K562 (cell line): Measurements from ENCODE around the gene DHRS4L2. TPM values are rescaled to one million over a fixed set of nuclear protein-coding genes. Genes with fewer than 3 reads are reported as not detected.

ENCODE experiments used
- E2F1 ChIP-seq: sonication (generic); formaldehyde crosslinking; IDR thresholded peaks from 2 replicates; pipeline ENCODE4 v1.8.1; 2023; ENCODE audit warnings: mild to moderate bottlenecking, missing genetic modification reagents, moderate library complexity
- FOXK1 ChIP-seq: sonication (generic); formaldehyde crosslinking; IDR thresholded peaks from 2 replicates; pipeline ENCODE4 v1.8.0; 2022; ENCODE audit warnings: missing genetic modification reagents, mild to moderate bottlenecking, borderline replicate concordance
- HSF4 ChIP-seq: fragments of 250-450 bp; sonication (Bioruptor Pico); IDR thresholded peaks from 2 replicates; pipeline ENCODE4 v2.1.2; 2022; ENCODE audit warnings: mild to moderate bottlenecking, moderate library complexity, borderline replicate concordance
- KHSRP ChIP-seq: fragments of 450-650 bp; IDR thresholded peaks from 2 replicates; pipeline ENCODE4 v1.6.1; 2017
- MBD1 ChIP-seq: fragments of 250-450 bp; sonication (Bioruptor Pico); IDR thresholded peaks from 2 replicates; pipeline ENCODE4 v1.8.0; 2022; ENCODE audit warnings: inconsistent platforms
- MIER1 ChIP-seq: fragments of 450-650 bp; IDR thresholded peaks from 2 replicates; pipeline ENCODE4 v1.6.1; 2016; ENCODE audit warnings: antibody characterized with exemption, mild to moderate bottlenecking, low read depth
- RCOR1 ChIP-seq, 2 experiments: IDR thresholded peaks; 2 replicates each; pipeline ENCODE4 v1.6.1; 2012; ENCODE audit warnings: low read depth in 2 of 2, low read length in 2 of 2, borderline replicate concordance in 1 of 2, improper control_type of control experiment in 1 of 2
- polyA plus RNA-seq, 8 experiments: library from polyadenylated mRNA; depleted of rRNA in 4 of 8; stranded (reverse) in 5 of 8; unstranded in 3 of 8; fragments of >200 nt; fragmentation: Nextera tagmentation in 2 of 8; fragmentation: Illumina TruSeq in 1 of 8; extraction: Ambion mirVana in 2 of 8; extraction: Trizol in 1 of 8; gene quantifications; 2 replicates each; pipeline versions ENCODE4 v1.2.1 to v1.2.3, GENCODE V29; 2011 to 2014; ENCODE audit warnings: inconsistent platforms in 1 of 8, missing spikeins in 1 of 8
- total RNA-seq, 7 experiments: library from RNA; depleted of rRNA in 6 of 7; stranded (reverse); fragments of >200 nt in 6 of 7; fragmentation: Illumina TruSeq in 2 of 7; extraction: Trizol in 2 of 7; gene quantifications; 2 replicates each; pipeline versions ENCODE4 v1.2.1 to v1.2.3, GENCODE V29; 2011 to 2021; ENCODE audit warnings: low replicate concordance in 1 of 7
- TF ChIP-seq, protein P1 (sequence below): sonication (generic); formaldehyde crosslinking; IDR thresholded peaks from 2 replicates; pipeline ENCODE4 v1.8.0; 2023; ENCODE audit warnings: missing genetic modification reagents, mild to moderate bottlenecking, borderline replicate concordance
- TF ChIP-seq, protein P2 (sequence below): fragments of 250-450 bp; sonication (Bioruptor Pico); IDR thresholded peaks from 2 replicates; pipeline ENCODE4 v1.4.0; 2020; ENCODE audit warnings: mild to moderate bottlenecking, moderate library complexity, borderline replicate concordance
- TF ChIP-seq, protein P3 (sequence below): sonication (generic); formaldehyde crosslinking; IDR thresholded peaks from 2 replicates; pipeline ENCODE4 v1.4.0; 2020; ENCODE audit warnings: mild to moderate bottlenecking, missing genetic modification reagents
- TF ChIP-seq, protein P4 (sequence below): fragments of 450-650 bp; formaldehyde crosslinking; IDR thresholded peaks from 2 replicates; pipeline ENCODE4 v1.4.0; 2020; ENCODE audit warnings: mild to moderate bottlenecking

Gene DHRS4L2
- total and polyA plus RNA-seq, 9 of the 15 experiments (the other 6 are each of a cell fraction or from before 2014, with no cell fraction given), result 2.3 to 13.7 (median 8.1) TPM

- TF ChIP-seq, protein P1, sequence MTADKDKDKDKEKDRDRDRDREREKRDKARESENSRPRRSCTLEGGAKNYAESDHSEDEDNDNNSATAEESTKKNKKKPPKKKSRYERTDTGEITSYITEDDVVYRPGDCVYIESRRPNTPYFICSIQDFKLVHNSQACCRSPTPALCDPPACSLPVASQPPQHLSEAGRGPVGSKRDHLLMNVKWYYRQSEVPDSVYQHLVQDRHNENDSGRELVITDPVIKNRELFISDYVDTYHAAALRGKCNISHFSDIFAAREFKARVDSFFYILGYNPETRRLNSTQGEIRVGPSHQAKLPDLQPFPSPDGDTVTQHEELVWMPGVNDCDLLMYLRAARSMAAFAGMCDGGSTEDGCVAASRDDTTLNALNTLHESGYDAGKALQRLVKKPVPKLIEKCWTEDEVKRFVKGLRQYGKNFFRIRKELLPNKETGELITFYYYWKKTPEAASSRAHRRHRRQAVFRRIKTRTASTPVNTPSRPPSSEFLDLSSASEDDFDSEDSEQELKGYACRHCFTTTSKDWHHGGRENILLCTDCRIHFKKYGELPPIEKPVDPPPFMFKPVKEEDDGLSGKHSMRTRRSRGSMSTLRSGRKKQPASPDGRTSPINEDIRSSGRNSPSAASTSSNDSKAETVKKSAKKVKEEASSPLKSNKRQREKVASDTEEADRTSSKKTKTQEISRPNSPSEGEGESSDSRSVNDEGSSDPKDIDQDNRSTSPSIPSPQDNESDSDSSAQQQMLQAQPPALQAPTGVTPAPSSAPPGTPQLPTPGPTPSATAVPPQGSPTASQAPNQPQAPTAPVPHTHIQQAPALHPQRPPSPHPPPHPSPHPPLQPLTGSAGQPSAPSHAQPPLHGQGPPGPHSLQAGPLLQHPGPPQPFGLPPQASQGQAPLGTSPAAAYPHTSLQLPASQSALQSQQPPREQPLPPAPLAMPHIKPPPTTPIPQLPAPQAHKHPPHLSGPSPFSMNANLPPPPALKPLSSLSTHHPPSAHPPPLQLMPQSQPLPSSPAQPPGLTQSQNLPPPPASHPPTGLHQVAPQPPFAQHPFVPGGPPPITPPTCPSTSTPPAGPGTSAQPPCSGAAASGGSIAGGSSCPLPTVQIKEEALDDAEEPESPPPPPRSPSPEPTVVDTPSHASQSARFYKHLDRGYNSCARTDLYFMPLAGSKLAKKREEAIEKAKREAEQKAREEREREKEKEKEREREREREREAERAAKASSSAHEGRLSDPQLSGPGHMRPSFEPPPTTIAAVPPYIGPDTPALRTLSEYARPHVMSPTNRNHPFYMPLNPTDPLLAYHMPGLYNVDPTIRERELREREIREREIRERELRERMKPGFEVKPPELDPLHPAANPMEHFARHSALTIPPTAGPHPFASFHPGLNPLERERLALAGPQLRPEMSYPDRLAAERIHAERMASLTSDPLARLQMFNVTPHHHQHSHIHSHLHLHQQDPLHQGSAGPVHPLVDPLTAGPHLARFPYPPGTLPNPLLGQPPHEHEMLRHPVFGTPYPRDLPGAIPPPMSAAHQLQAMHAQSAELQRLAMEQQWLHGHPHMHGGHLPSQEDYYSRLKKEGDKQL, result no peak
- TF ChIP-seq FOXK1 (CRISPR knock-in tag) (no peak), MIER1 (peak; percentile 51; the same call in 1 of the 2 replicates), HSF4 (CRISPR knock-in tag) (no peak), RCOR1 (IDR thresholded peaks at IDR 0.05; ENCODE audit: borderline replicate concordance in 1 of 2, low read depth in 2 of 2, low read length in 2 of 2) (no peak), E2F1 (CRISPR knock-in tag) (no peak), KHSRP (no peak), MBD1 (CRISPR knock-in tag) (no peak)
- TF ChIP-seq, protein P2, sequence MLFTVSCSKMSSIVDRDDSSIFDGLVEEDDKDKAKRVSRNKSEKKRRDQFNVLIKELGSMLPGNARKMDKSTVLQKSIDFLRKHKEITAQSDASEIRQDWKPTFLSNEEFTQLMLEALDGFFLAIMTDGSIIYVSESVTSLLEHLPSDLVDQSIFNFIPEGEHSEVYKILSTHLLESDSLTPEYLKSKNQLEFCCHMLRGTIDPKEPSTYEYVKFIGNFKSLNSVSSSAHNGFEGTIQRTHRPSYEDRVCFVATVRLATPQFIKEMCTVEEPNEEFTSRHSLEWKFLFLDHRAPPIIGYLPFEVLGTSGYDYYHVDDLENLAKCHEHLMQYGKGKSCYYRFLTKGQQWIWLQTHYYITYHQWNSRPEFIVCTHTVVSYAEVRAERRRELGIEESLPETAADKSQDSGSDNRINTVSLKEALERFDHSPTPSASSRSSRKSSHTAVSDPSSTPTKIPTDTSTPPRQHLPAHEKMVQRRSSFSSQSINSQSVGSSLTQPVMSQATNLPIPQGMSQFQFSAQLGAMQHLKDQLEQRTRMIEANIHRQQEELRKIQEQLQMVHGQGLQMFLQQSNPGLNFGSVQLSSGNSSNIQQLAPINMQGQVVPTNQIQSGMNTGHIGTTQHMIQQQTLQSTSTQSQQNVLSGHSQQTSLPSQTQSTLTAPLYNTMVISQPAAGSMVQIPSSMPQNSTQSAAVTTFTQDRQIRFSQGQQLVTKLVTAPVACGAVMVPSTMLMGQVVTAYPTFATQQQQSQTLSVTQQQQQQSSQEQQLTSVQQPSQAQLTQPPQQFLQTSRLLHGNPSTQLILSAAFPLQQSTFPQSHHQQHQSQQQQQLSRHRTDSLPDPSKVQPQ (CRISPR knock-in tag), result no peak
- TF ChIP-seq, protein P3, sequence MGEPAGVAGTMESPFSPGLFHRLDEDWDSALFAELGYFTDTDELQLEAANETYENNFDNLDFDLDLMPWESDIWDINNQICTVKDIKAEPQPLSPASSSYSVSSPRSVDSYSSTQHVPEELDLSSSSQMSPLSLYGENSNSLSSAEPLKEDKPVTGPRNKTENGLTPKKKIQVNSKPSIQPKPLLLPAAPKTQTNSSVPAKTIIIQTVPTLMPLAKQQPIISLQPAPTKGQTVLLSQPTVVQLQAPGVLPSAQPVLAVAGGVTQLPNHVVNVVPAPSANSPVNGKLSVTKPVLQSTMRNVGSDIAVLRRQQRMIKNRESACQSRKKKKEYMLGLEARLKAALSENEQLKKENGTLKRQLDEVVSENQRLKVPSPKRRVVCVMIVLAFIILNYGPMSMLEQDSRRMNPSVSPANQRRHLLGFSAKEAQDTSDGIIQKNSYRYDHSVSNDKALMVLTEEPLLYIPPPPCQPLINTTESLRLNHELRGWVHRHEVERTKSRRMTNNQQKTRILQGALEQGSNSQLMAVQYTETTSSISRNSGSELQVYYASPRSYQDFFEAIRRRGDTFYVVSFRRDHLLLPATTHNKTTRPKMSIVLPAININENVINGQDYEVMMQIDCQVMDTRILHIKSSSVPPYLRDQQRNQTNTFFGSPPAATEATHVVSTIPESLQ (CRISPR knock-in tag), result no peak
- TF ChIP-seq, protein P4, sequence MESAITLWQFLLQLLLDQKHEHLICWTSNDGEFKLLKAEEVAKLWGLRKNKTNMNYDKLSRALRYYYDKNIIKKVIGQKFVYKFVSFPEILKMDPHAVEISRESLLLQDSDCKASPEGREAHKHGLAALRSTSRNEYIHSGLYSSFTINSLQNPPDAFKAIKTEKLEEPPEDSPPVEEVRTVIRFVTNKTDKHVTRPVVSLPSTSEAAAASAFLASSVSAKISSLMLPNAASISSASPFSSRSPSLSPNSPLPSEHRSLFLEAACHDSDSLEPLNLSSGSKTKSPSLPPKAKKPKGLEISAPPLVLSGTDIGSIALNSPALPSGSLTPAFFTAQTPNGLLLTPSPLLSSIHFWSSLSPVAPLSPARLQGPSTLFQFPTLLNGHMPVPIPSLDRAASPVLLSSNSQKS (CRISPR knock-in tag), result no peak
Measured at GRCh38 chr14:23953464-23954278, 35.1 kb upstream of the DHRS4L2 start, which contains the start of gene DHRS4 (continued).
